ENCODE data around the gene GJC1.
"Not testable (repeated sequence)": the region's sequence is repeated elsewhere in the genome, so short reads cannot be mapped to it uniquely, and the experiment has no call there.

GJC1 gene

GRCh38 chr17:44757918-44758413, 72.1 kb downstream of the GJC1 start:
- no peak for DNase-seq

GRCh38 chr17:44757045-44757917, 72.8 kb downstream of the GJC1 start:
- DNase-seq = no peak

DNA sequence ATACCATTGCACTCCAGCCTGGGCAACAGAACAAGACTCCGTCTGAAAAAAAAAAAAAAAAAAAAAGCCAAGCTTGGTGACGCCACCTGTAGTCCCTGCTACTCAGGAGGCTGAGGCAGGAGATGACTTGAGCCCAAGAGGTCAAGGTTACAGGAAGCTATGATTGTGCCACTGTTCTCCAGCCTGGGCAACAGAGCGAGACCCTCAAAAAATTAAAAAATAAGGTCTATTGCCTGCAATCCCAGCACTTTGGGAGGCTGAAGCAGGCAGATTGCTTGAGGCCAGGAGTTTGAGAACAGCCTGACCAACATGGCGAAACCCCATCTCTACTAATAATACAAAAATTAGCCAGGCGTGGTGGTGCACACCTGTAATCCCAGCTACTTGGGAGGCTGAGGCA, 74.9 kb downstream of the GJC1 start:
- DNase-seq = not testable (repeated sequence)

DNA sequence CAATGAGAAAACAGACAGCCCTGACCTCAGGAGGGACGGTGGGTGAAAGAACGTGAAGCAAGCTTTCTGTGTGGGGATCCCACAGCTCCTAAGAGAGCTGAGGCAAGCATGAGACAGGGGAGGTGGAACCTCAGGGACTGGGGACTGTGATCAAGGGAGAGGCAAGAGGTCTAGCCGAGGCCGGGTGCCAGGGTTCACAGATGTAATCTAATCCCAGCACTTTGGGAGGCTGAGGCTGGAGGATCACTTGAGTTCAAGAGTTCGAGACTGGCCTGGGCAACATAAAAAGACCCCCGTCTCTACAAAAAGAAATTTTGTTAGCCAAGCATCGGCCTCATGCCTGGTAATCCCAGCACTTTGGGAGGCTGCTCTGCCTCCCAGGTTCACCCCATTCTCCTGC, 75.8 kb downstream of the GJC1 start:
- DNase-seq = no peak

DNA sequence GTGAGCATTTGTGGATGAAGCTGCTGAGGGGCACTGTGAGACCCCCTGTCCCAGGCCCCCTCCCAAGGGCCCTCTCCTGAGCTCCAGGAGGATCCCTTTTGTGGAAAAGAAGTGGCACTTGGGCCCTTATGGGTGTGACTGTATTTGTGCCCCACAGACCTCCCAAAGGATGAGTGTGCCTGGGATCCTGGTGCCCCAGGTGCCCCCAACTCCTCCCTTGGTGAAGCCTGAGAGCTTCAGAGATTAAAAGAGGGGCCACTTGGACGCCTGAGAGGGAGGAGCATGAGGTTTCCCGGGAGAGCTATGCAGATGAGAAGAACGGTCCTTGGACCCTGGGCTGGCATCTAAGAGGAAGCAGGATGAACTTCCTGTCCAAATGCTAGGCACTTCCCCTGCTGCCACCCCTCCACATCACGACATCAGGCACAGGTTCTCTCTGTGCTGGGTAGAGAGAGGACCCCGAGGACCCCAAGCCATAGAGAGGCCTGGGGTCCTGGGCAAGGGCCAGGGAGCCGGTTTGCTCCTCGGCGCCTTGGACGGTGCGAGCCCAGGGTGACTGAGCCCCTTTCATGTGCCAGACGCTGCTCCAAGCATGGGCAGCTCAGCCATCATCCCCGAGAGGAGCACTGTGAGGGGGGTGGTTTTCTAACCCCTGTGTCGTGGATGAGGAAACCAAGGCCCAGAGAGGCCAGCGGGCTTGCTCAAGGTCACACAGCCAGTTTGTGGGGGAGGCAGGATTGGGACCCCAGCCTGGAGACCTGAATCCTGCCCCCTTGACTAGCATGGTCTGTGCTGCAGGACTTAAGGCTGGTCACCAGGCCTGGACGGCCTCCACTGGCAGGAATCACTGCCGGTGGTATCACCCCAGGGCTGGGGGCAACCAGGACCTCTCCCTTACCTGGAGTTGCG, 76.9 kb downstream of the GJC1 start:
- no peak for DNase-seq

GRCh38 chr17:44751806-44752205, 78.3 kb downstream of the GJC1 start:
- DNase-seq = no peak

GRCh38 chr17:44751331-44751730, 78.8 kb downstream of the GJC1 start:
- DNase-seq = no peak

DNA sequence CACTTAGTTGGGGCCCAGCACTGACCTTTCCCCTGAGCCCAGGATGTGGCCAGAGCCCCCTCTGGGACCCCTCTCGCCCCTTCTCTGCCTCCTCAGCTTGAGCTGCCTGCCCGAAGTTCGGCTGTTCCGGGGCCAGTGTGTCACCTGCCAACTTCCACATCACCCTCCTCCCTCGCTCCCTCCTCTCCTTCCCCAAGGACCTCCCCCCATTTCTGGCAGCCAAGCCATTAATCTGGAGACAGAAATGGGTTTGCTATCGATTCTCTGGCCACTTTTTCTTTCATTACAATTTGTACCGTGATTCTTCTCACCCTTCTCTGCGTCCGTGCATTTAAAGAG, 80.1 kb downstream of the GJC1 start:
- DNase-seq = no peak

DNA sequence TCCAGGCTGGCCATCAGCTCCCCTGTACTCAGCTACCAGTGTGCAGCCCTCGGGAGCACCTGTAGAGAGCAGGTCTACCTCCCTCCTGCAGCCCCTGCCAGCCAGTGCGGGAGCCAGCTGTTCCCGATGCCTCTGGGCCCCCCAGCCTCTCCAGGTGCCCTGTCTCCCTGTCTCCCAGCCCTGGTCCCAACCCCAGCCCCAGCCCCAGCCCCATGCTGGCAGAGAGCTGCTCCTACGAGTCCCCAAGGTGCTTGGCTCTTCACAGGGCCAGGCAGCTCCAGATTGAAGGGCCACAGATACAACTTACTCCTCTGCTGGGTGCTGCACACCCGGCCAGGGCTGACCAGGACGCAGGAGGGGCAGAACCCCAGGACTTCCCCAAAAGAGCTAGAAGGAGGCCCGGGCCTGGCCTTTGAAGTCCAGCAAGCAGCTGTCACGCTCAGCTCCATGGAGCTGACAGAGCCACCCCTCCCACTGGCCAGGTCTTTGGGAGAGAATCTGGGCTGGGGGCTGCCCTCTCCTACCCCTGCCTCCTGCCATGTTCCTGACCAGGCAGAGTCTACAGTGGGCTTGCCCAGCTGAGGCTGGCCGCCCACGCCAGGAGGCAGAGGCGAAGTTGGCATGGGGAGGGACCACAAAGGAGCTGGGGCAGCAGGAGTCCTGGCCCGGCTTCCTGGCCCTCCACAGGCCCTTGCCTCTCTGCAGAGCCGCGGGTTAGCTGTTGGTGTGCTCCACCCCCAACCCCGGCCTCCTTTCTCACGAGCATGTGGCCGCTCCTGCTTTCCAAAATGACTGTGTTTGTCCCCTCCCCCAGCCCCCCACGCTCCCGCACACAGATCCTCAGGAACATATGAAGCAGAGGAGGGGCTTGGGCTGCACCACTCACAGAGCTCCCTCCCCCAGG, 80.8 kb downstream of the GJC1 start:
- DNase-seq = no peak
